Measurements from ENCODE around the gene TFDP2. TPM values are rescaled to one million over a fixed set of nuclear protein-coding genes. Genes with fewer than 3 reads are reported as not detected.

Gene TFDP2
- total and polyA plus RNA-seq, 2 of the 8 experiments (the other 6 are each of a cell fraction or from before 2014, with no cell fraction given), result 41.1 to 119 TPM

- no peak for TF ChIP-seq ATF2 (IDR thresholded peaks at IDR 0.05; ENCODE audit: low read length)
- no peak for TF ChIP-seq SP4 (IDR thresholded peaks at IDR 0.05; ENCODE audit: low read length)
- TF ChIP-seq POU5F1 (IDR thresholded peaks at IDR 0.05; ENCODE audit: low read depth, low read length), result no peak
- TF ChIP-seq ATF3 (IDR thresholded peaks at IDR 0.05; ENCODE audit: insufficient read depth, low read depth, low read length), result no peak
- no peak for TF ChIP-seq SP1 (IDR thresholded peaks at IDR 0.05; ENCODE audit: low read depth, low read length)
Observed at GRCh38 chr3:141949972-141950371, 199.4 kb downstream of the TFDP2 start (continued).

Data from H1 (cell line).